ENCODE data around the gene ADORA2A. TPM values are rescaled to one million over a fixed set of nuclear protein-coding genes. Genes with fewer than 3 reads are reported as not detected.
A peak's percentile ranks its signal among the peaks of the same experiment; 100 is the strongest.

The ADORA2A gene
- total RNA-seq, 1 experiment from 2014 or later: 0.52 TPM

GRCh38 chr22:24433001-24433827 lies 5.8 kb downstream of the ADORA2A start:
- DNase-seq (ENCODE audit: low spot score): no peak

DNA sequence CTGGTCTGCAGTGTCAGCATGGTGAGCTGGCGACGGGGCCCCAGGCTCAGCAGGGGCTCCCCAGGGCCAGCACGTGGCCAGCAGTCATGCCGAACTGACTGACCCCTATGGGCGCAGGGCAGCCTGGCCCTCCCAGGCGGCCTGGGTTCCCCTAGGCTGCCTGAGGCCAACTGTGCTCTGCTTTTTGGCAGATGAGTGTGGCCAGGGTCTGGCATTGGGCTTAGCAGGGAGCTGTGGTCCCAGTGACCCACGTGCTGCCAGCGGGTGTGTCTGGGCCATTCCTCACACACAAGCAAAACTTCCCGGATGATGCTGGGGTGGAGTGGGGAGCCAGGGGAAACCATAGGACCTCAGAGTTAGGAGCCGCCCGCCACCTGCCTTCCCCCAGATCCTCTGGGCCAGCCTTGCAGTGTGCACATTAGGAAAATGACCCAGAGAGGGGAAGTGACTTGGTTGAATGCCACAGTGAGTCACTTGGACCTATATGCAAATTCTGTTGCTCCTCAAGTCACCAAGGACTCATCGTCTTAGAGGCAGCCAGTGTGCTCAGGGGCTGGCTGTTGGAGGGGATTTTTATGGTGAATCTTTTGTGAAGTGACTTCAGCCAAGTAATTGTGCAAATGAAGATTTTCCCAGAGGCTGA lies 6.5 kb downstream of the ADORA2A start:
- peak; percentile 59 for DNase-seq (ENCODE audit: low spot score)

GRCh38 chr22:24434471-24435322 lies 7.3 kb downstream of the ADORA2A start:
- DNase-seq (ENCODE audit: low spot score): no peak

DNA sequence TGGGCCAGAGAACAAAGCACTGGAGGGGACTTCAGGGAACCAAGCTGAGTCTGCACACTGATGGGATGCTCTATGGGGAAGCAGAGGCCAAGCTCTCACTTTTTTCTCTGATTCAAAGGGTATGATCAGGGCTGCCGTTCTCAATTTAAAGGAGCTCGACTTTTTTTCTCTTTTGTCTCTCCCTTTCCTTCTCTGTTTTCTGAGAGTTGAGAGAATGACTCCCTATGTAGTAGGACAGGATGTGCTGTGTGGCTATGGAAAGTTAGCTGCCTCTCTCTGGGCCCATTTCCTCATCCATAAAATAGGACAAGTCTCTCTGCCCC lies 7.9 kb downstream of the ADORA2A start:
- no peak for DNase-seq (ENCODE audit: low spot score)

GRCh38 chr22:24435861-24436371 lies 8.5 kb downstream of the ADORA2A start:
- DNase-seq (ENCODE audit: low spot score): no peak

DNA sequence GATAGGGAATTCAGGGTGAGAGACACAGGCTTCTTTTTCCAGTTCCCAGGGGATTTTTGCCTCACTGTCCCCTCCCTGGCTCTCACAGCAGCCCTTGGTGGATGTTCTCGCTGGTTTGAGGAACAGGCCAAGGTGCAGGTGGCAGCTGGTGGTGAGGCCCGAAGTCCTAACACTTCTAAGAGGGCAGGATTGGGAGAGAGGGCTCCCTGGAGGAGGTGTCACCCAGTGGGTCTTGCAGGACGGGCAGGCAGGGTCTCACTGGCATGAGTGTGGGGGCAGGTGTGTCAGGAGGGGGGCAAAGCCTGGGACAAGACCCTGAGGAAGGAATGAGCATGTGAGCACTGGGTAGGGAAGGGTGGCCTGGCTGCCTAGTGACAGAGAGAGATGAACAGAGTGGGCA lies 9.2 kb downstream of the ADORA2A start:
- DNase-seq (ENCODE audit: low spot score): no peak

DNA sequence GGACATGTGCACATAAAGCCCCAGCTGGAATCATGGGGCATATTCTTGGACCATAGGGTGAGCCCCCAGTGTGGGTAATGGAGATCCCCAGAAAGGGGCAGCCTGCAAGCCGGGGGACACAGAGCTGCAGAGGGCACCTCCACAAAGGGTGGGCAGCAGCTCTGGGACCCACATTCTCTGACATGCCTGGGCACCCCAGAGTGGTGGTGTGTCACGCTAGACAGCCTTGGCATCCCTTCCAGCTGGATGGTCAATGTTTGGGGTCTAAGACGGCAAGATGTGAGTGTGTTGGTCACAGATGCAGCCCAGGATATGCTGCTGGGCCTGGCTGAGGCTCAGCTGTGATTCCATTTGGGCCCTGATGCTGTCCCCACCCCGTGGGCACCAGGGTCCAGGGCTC lies 9.7 kb downstream of the ADORA2A start:
- DNase-seq (ENCODE audit: low spot score): no peak

DNA sequence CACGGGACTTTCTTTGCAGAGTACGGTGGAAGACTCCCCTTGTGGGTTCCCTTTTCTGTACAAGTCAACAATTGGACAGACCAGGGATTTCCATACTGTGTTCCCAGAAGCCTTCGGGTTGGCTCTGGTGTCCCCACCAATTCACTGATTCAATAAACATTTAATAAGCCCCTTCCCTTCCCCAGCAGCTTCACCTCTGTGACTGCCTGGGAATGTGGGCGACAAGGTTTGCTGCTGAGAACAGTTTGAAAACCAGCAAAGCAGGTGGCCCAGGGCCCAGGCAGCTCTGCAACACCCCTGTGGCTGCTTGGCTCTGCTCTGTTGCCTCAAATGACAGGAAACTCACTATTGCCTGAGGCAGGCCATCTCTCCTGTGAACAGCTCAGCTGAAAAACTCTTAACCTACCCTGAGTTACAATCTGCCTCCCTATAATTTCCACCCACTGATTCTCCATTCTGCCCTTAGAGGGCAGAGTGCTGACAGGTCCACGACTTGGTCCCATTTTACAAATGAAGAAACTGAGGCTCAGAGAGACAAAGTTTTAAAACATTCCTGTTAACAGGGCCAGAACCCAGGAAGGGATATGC lies 10.4 kb downstream of the ADORA2A start:
- DNase-seq (ENCODE audit: low spot score): no peak

DNA sequence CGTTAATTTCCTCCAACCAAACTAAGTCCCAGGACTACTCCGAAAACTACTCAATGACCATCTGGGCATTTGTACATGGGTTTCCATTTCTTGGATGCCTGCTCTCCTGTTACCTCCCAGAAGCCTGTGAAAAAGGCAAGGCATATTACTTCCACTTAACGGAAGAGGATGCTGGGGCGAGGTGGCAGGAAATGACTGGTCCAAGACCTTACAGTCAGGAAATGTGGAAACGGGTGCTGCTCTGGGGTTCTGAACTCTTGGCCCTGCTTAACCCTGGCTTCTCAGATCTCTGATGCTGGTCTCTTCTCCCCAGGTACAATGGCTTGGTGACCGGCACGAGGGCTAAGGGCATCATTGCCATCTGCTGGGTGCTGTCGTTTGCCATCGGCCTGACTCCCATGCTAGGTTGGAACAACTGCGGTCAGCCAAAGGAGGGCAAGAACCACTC lies 12.9 kb downstream of the ADORA2A start:
- DNase-seq (ENCODE audit: low spot score): no peak

DNA sequence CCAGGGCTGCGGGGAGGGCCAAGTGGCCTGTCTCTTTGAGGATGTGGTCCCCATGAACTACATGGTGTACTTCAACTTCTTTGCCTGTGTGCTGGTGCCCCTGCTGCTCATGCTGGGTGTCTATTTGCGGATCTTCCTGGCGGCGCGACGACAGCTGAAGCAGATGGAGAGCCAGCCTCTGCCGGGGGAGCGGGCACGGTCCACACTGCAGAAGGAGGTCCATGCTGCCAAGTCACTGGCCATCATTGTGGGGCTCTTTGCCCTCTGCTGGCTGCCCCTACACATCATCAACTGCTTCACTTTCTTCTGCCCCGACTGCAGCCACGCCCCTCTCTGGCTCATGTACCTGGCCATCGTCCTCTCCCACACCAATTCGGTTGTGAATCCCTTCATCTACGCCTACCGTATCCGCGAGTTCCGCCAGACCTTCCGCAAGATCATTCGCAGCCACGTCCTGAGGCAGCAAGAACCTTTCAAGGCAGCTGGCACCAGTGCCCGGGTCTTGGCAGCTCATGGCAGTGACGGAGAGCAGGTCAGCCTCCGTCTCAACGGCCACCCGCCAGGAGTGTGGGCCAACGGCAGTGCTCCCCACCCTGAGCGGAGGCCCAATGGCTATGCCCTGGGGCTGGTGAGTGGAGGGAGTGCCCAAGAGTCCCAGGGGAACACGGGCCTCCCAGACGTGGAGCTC lies 13.5 kb downstream of the ADORA2A start:
- DNase-seq (ENCODE audit: low spot score): no peak

DNA sequence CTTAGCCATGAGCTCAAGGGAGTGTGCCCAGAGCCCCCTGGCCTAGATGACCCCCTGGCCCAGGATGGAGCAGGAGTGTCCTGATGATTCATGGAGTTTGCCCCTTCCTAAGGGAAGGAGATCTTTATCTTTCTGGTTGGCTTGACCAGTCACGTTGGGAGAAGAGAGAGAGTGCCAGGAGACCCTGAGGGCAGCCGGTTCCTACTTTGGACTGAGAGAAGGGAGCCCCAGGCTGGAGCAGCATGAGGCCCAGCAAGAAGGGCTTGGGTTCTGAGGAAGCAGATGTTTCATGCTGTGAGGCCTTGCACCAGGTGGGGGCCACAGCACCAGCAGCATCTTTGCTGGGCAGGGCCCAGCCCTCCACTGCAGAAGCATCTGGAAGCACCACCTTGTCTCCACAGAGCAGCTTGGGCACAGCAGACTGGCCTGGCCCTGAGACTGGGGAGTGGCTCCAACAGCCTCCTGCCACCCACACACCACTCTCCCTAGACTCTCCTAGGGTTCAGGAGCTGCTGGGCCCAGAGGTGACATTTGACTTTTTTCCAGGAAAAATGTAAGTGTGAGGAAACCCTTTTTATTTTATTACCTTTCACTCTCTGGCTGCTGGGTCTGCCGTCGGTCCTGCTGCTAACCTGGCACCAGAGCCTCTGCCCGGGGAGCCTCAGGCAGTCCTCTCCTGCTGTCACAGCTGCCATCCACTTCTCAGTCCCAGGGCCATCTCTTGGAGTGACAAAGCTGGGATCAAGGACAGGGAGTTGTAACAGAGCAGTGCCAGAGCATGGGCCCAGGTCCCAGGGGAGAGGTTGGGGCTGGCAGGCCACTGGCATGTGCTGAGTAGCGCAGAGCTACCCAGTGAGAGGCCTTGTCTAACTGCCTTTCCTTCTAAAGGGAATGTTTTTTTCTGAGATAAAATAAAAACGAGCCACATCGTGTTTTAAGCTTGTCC lies 14.3 kb downstream of the ADORA2A start:
- no peak for DNase-seq (ENCODE audit: low spot score)

GRCh38 chr22:24442352-24442744 lies 14.9 kb downstream of the ADORA2A start:
- DNase-seq (ENCODE audit: low spot score): no peak

GRCh38 chr22:24443668-24444067 lies 16.3 kb downstream of the ADORA2A start:
- DNase-seq (ENCODE audit: low spot score): no peak

- DNase-seq (ENCODE audit: low spot score): no peak
Measured at GRCh38 chr22:24444251-24444650, 16.9 kb downstream of the ADORA2A start.

GRCh38 chr22:24444729-24445466 lies 17.5 kb downstream of the ADORA2A start:
- DNase-seq (ENCODE audit: low spot score): no peak

GRCh38 chr22:24445481-24446259 lies 18.3 kb downstream of the ADORA2A start:
- DNase-seq (ENCODE audit: low spot score): no peak

DNA sequence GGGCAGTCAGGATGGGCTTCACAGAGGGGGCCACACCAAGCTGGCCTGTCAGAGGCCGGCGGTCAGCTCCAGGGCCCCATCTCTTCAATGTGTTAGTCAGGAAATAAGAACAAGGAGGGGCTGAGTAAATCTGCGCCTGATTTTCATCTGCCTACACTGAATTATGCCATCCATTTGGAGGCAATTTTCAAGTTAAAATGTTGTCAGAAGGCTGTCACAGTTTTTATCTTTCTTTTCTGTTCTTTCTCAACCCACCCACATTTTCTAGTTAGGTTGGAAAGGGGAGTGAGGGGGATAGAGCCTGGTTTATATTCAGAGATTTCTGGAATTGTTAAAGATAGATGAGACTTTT lies 18.8 kb downstream of the ADORA2A start:
- DNase-seq (ENCODE audit: low spot score): no peak

DNA sequence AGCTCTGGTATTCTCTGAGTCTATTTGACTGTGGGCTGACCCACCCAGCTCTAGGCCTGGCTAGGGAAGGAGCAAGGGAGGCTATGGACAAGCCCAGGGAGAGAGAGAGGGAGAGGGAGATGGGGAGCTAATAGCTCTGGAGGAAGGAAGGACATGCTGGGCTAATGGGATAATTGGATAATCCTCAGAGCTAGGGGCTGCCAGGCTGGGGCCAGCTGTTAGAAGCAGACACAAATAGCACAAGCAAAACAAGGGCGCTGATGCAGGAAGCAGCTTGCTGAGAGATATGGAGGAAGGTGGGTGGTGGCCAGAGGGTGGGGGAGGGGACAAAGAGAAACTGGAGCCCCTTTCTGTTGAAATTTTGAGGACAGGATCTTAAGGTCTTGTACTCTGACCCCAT lies 23.2 kb downstream of the ADORA2A start:
- no peak for DNase-seq (ENCODE audit: low spot score)

- DNase-seq (ENCODE audit: low spot score): no peak
Measured at GRCh38 chr22:24451162-24451561, 23.8 kb downstream of the ADORA2A start.
